GM06990 (cell line): ENCODE measurements around the gene ENO3.

Source experiments
- DNase-seq: peaks from one replicate; pipeline ENCODE4 v3.0.0-alpha.2; 2011; ENCODE audit not compliant: insufficient read length; ENCODE audit errors: extremely low read depth
- H3K27me3 ChIP-seq: replicated peaks from 2 replicates; pipeline ENCODE4 v1.6.0; 2011; ENCODE audit warnings: low read length; ENCODE audit not compliant: control insufficient read depth, insufficient read depth
- H3K36me3 ChIP-seq: 2 replicates; pipeline ENCODE4 v1.5.1; 2011; ENCODE audit warnings: low read length; ENCODE audit not compliant: control insufficient read depth, insufficient read depth
- H3K4me3 ChIP-seq: replicated peaks from 2 replicates; pipeline ENCODE4 v1.5.1; 2011; ENCODE audit warnings: low read depth, mild to moderate bottlenecking, control low read depth, low read length
- TF ChIP-seq, protein P1 (sequence below): IDR thresholded peaks from 2 replicates; pipeline ENCODE4 v1.5.1; 2011; ENCODE audit warnings: low read length, control low read depth, mild to moderate bottlenecking, inconsistent platforms; ENCODE audit not compliant: insufficient read depth, poor library complexity, severe bottlenecking

The ENO3 gene

DNA sequence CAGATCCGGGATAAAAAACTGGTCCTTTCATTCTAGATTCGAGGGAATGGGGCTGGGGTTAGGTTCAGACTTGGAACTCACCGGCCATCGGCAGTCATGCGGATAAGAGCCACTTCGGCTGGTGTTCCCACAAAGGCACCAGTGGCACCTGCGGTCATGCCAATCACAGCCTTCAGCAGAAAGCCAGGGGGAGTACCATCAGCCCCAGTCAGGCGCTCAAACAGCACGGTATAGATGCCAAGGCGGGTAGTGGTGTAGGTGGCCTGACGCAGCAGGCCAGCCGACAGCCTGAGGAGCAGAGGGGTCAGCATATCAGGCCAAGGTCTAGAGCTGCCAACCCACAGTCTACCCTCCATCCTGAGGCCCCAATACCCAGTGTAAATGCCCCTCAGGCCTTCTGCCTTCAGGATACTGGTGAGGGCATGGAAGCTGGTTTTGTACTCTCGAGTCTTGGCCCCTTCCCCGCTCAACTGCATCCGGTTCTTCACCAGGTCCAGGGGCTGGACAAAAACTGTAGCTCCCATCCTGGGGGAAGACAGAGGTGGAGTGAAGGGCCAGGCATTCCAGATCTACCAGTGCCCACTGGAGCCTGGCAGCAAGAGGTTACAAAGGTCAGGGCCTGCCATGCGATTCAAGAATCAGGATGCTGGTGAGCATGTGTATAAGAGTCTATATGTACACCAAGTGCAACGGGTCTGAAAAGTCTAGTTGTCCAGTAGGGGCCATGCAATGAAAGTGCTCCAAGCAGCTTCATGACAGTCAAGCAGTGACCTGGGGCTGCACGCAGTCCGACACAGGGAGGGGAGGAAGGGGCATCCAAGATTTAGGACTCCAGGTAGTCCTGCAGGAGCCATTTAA is 12.0 kb upstream of the ENO3 start:
- no peaks in the 10 kb centered on the region for H3K27me3 ChIP-seq
- peak overlapping the region; percentile 89 for H3K4me3 ChIP-seq
- H3K36me3 ChIP-seq = peaks cover 21% of the 10 kb centered on the region
- peak; percentile 42 for DNase-seq
- TF ChIP-seq, protein P1, sequence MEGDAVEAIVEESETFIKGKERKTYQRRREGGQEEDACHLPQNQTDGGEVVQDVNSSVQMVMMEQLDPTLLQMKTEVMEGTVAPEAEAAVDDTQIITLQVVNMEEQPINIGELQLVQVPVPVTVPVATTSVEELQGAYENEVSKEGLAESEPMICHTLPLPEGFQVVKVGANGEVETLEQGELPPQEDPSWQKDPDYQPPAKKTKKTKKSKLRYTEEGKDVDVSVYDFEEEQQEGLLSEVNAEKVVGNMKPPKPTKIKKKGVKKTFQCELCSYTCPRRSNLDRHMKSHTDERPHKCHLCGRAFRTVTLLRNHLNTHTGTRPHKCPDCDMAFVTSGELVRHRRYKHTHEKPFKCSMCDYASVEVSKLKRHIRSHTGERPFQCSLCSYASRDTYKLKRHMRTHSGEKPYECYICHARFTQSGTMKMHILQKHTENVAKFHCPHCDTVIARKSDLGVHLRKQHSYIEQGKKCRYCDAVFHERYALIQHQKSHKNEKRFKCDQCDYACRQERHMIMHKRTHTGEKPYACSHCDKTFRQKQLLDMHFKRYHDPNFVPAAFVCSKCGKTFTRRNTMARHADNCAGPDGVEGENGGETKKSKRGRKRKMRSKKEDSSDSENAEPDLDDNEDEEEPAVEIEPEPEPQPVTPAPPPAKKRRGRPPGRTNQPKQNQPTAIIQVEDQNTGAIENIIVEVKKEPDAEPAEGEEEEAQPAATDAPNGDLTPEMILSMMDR = no peak

DNA sequence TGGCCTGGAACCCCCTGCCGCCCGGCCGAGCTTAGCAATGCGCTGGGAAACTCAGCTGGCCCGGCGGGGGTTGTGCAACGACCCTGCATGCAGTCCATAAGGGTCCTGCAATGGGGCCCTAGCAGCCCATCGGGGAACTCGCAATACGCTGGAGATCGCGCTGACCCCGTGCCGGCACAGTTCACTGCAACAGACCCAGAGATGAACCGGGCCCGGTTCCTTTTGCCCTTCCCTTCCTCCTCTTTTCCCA is 11.4 kb upstream of the ENO3 start:
- TF ChIP-seq, protein P1 = no peak
- Histone ChIP-seq H3K36me3 (peaks cover 22% of the 10 kb centered on the region), H3K4me3 (peak overlapping the region; percentile 89), H3K27me3 (no peaks in the 10 kb centered on the region)
- DNase-seq = no peak

DNA sequence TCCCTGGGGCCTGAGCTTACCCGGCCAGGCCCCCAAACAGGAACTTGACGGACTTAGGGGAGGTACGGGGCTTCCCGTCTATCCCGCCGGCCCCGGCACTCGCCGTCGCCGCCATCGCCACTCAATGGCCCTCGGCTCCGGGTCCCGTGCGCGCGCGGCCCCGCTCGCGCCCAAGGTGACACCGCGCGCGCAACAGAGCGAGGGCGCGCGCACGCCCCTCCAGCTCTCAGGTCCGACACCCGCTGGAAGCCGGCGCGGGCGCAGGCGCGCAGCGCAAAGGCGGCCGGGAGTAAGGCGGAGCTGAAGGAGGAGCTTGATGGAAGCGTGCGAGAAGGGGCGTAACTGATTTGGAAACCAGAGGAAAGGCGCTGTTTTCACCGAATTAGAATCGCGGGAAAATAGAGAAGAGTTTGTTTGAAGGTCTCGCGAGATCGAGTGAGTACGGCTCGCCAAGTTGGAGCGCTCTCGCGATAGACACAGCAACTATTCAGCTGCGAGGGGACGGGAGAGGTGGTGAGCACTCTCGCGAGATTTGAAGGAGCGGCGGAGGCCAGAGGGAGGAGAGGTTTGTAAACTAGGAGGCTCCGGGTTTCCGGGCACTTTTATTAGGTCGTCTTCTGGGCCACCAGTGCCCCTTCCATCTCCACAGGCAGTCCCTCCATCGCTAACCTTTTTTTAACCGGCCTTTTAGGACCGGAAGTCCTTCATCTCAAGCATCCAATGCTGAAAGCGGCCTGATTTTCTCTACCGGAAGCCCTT is 10.9 kb upstream of the ENO3 start, which contains the start of the genes RNF167 and SLC25A11:
RNF167 (plus strand) TSS at position 473 of the 759 bp plus-strand sequence. CDS start 642 bp downstream, outside the sequence.
SLC25A11 (minus strand) TSS at position 251 of the 759 bp plus-strand sequence; CDS start at position 115, 136 bp downstream.
- H3K27me3 ChIP-seq = no peaks in the 10 kb centered on the region
- peaks cover 26% of the 10 kb centered on the region for H3K36me3 ChIP-seq
- peak within 1 kb of the TSS; percentile 89 for H3K4me3 ChIP-seq
- TF ChIP-seq, protein P1 = no peak
- DNase-seq = peak; percentile 100

DNA sequence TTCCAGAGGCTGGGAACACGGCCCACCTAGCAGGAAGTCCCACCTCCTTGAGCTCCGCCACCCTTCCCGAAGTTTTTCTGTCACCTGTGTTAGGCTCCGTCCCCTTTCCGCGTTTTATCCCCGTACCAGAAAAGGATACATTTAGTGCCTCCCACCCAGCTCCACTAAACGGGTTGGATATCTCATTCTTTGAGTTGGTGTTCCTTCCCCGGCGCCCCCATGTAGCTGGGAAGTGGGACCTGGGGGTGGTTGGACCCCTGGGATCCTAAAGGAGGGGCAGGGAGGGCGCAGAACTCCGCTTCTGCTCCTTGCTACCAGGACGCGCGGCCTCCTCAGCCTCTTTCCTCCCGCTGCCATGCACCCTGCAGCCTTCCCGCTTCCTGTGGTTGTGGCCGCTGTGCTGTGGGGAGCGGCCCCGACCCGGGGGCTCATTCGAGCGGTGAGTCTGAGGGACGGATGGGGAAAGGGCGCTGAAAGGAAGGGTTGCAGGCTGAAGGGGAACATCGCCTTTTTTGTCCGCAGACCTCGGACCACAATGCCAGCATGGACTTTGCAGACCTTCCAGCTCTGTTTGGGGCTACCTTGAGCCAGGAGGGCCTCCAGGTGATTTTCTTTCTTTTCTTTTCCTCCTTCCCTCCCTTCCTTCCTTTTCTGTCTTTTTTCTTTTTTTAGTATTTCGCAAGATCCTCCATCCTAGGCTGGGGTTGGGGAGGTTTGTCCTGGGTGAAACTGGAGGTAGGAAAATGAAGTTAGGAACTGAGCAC is 10.2 kb upstream of the ENO3 start:
- TF ChIP-seq, protein P1 = no peak
- DNase-seq = peak; percentile 66
- Histone ChIP-seq H3K27me3 (no peaks in the 10 kb centered on the region), H3K36me3 (peaks cover 28% of the 10 kb centered on the region), H3K4me3 (peak overlapping the region; percentile 89)

DNA sequence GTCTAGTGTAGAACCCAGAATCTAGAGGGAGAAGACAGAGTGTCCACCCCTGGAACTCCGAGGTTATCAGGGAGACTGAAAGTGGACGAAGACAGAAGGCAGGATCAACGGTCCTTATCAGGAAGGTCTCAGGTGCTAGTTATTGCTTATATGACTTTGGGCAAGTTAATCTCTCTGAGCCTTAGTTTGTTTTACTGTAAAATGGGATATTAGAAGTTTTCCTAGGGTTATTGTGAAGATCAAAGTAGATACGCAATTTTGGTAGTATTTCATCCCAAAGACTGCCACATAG is 9.7 kb upstream of the ENO3 start:
- Histone ChIP-seq H3K4me3 (peak overlapping the region; percentile 89), H3K36me3 (peaks cover 30% of the 10 kb centered on the region), H3K27me3 (no peaks in the 10 kb centered on the region)
- TF ChIP-seq, protein P1 = no peak
- no peak for DNase-seq
